Loucy (cell line): ENCODE results near the gene ARF6.
"Not testable (repeated sequence)": the region's sequence is repeated elsewhere in the genome, so short reads cannot be mapped to it uniquely, and the experiment has no call there.

Experiments
- H2AFZ ChIP-seq: fragments of 200-600 bp; sonication (generic); 2 replicates; pipeline ENCODE4 v1.6.0; 2016; ENCODE audit warnings: antibody characterized with exemption, mild to moderate bottlenecking, low read length, moderate library complexity
- H3F3A ChIP-seq: fragments of 200-600 bp; 2 replicates; pipeline ENCODE4 v1.6.0; 2016; ENCODE audit warnings: antibody characterized with exemption, low read depth, mild to moderate bottlenecking
- H3K27me3 ChIP-seq: fragments of 200-600 bp; sonication (generic); 2 replicates; pipeline ENCODE4 v1.6.1; 2014; ENCODE audit warnings: low read length, mild to moderate bottlenecking; ENCODE audit not compliant: insufficient read depth, poor library complexity, severe bottlenecking
- H3K36me3 ChIP-seq: fragments of 200-600 bp; sonication (generic); 2 replicates; pipeline ENCODE4 v1.6.1; 2016; ENCODE audit warnings: low read length; ENCODE audit not compliant: insufficient read depth
- H3K4me1 ChIP-seq: fragments of 200-600 bp; sonication (generic); 2 replicates; pipeline ENCODE4 v1.5.1; 2014; ENCODE audit warnings: low read length, mild to moderate bottlenecking; ENCODE audit not compliant: insufficient read depth, poor library complexity, severe bottlenecking
- H3K4me2 ChIP-seq: fragments of 200-600 bp; sonication (generic); 2 replicates; pipeline ENCODE4 v1.6.0; 2014; ENCODE audit warnings: antibody characterized with exemption, low read length, low read depth, mild to moderate bottlenecking; ENCODE audit not compliant: poor library complexity, severe bottlenecking
- H3K4me3 ChIP-seq: fragments of 200-600 bp; sonication (generic); 2 replicates; pipeline ENCODE4 v1.5.1; 2014; ENCODE audit warnings: low read length, mild to moderate bottlenecking, mixed read lengths; ENCODE audit not compliant: poor library complexity, severe bottlenecking
- H3K79me2 ChIP-seq: fragments of 200-600 bp; sonication (generic); 2 replicates; pipeline ENCODE4 v1.6.1; 2014; ENCODE audit warnings: low read length; ENCODE audit not compliant: insufficient read depth
- H3K9ac ChIP-seq: fragments of 200-600 bp; sonication (generic); 2 replicates; pipeline ENCODE4 v1.6.0; 2014; ENCODE audit warnings: mild to moderate bottlenecking, low read depth, low read length, moderate library complexity; ENCODE audit not compliant: poor library complexity, severe bottlenecking
- H3K9me2 ChIP-seq: fragments of 200-600 bp; sonication (generic); replicated peaks from 2 replicates; pipeline ENCODE4 v1.6.1; 2016; ENCODE audit warnings: low read depth, low read length, mixed read lengths
- H3K9me3 ChIP-seq: fragments of 200-600 bp; sonication (generic); 2 replicates; pipeline ENCODE4 v1.6.1; 2014; ENCODE audit warnings: mild to moderate bottlenecking, antibody characterized with exemption, low read length, low read depth; ENCODE audit not compliant: insufficient read depth
- H4K20me1 ChIP-seq: fragments of 200-600 bp; sonication (generic); 2 replicates; pipeline ENCODE4 v1.6.0; 2014; ENCODE audit warnings: antibody characterized with exemption, low read length, mild to moderate bottlenecking; ENCODE audit not compliant: insufficient read depth, poor library complexity, severe bottlenecking
- CTCF ChIP-seq: fragments of 200-600 bp; sonication (generic); conservative IDR thresholded peaks from 2 replicates; pipeline ENCODE4 v1.5.1; 2014; ENCODE audit warnings: mild to moderate bottlenecking, antibody characterized with exemption, low read length
- EZH2phosphoT487 ChIP-seq: fragments of 200-600 bp; IDR thresholded peaks from 2 replicates; pipeline ENCODE4 v1.6.1; 2018; ENCODE audit warnings: antibody characterized with exemption, mild to moderate bottlenecking, moderate library complexity, borderline replicate concordance

Gene ARF6

DNA sequence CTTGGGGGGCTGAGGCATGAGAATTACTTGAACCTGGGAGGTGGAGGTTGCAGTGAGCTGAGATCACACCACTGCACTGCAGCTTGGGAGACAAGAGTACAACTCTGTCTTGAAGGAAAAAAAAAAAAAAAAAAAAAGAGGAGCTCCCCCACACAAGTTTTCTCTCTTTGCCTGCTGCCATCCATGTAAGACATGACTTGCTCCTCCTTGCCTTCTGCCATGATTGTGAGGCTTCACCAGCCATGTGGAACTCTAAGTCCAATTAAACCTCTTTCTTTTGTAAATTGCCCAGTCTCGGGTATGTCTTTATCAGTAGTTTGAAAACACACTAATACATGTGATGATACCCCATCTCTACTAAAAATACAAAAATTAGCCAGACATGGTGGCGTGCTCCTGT lies 46.3 kb downstream of the ARF6 start:
- H2AFZ ChIP-seq, H4K20me1 ChIP-seq, H3K9ac ChIP-seq, H3K36me3 ChIP-seq, H3K4me3 ChIP-seq, H3F3A ChIP-seq, H3K9me2 ChIP-seq, H3K79me2 ChIP-seq, H3K9me3 ChIP-seq, H3K4me2 ChIP-seq, H3K27me3 ChIP-seq: not testable (repeated sequence)
- peaks cover 16% of the 10 kb centered on the region for H3K4me1 ChIP-seq

GRCh38 chr14:49939884-49940510 lies 47.1 kb downstream of the ARF6 start:
- Histone ChIP-seq H3K4me1 (peaks cover 16% of the 10 kb centered on the region), H3K9ac (no peak overlapping the region), H3K9me2 (no peaks in the 10 kb centered on the region), H3K27me3 (no peaks in the 10 kb centered on the region), H3K79me2 (no peaks in the 10 kb centered on the region), H2AFZ (no peak overlapping the region), H3K4me2 (peak overlapping the region; percentile 55), H3K4me3 (no peak overlapping the region), H3K9me3 (no peaks in the 10 kb centered on the region), H4K20me1 (no peaks in the 10 kb centered on the region), H3K36me3 (no peaks in the 10 kb centered on the region), H3F3A (0 out of 2 replicates have a peak, but pooled peaks cover 5% of the 10 kb centered on the region)
- TF ChIP-seq EZH2phosphoT487 (no peak), CTCF (no peak)

- H3K9ac ChIP-seq = no peak overlapping the region
- peak overlapping the region; percentile 55 for H3K4me2 ChIP-seq
- no peak for TF ChIP-seq CTCF
- no peak for TF ChIP-seq EZH2phosphoT487
- no peak overlapping the region for H3K4me3 ChIP-seq
- peaks cover 24% of the 10 kb centered on the region for H3K4me1 ChIP-seq
- no peaks in the 10 kb centered on the region for H4K20me1 ChIP-seq
- no peaks in the 10 kb centered on the region for H3K36me3 ChIP-seq
- H3K27me3 ChIP-seq = no peaks in the 10 kb centered on the region
- no peaks in the 10 kb centered on the region for H3K9me3 ChIP-seq
- H3K9me2 ChIP-seq = no peaks in the 10 kb centered on the region
- H2AFZ ChIP-seq = no peak overlapping the region
- no peaks in the 10 kb centered on the region for H3K79me2 ChIP-seq
- 0 out of 2 replicates have a peak, but pooled peaks cover 5% of the 10 kb centered on the region for H3F3A ChIP-seq
These were observed 48.0 kb downstream of the ARF6 start for GRCh38 chr14:49940808-49941421.

- Histone ChIP-seq H3K36me3 (no peaks in the 10 kb centered on the region), H3K27me3 (no peaks in the 10 kb centered on the region), H3K9me3 (no peaks in the 10 kb centered on the region), H4K20me1 (no peaks in the 10 kb centered on the region), H2AFZ (no peak overlapping the region), H3K79me2 (no peaks in the 10 kb centered on the region), H3K9ac (no peak overlapping the region), H3K4me3 (no peak overlapping the region), H3K9me2 (no peaks in the 10 kb centered on the region), H3F3A (0 out of 2 replicates have a peak, but pooled peaks cover 5% of the 10 kb centered on the region), H3K4me2 (no peak overlapping the region), H3K4me1 (peaks cover 27% of the 10 kb centered on the region)
- TF ChIP-seq CTCF = no peak
- no peak for TF ChIP-seq EZH2phosphoT487
These were observed 49.2 kb downstream of the ARF6 start for GRCh38 chr14:49942090-49942489.
